Head of caudate nucleus (tissue), 42 donors: Measurements from ENCODE around the gene MEFV.

Source experiments
- DNase-seq, 42 donors: peaks; one replicate each; pipeline versions ENCODE4 v3.0.0 to v3.0.0-alpha.2; 2020 to 2021; ENCODE audit warnings: mixed read lengths in 7 of 42
- intact Hi-C: fragments of 100-400 bp; cut with DNase I; formaldehyde crosslinking; loops from one replicate; pipeline ENCODE4 v1.15.0; 2022

MEFV gene

DNA sequence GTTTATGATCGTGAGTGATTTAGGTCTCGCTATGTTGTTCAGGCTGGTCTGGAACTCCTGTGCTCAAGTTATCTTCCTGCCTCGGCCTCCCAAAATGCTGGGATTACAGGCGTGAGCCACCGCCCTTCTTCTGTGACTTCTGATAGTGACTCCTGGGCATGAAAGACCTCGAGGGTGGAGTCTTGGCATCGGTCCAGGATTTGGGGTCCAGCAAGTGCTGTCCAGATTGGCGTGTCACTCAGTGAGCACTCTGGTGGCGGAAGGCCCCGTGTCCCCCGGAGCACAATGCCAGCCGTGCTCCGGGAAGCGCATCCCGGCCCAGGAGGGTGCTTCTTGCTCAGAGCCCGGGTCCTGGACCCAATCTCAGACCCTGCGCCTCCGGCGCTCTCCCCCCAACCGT, 61.6 kb downstream of the MEFV start:
- no peak for DNase-seq
- intact Hi-C loops = no loop called here

- no peak for DNase-seq
- intact Hi-C loops = no loop called here
Observed at GRCh38 chr16:3193221-3194212, 62.9 kb downstream of the MEFV start.

- no peak for DNase-seq
- intact Hi-C loops = no loop called here
Observed at GRCh38 chr16:3192476-3193019, 63.9 kb downstream of the MEFV start.
